ENCODE results near the gene ADPRH. TPM values are rescaled to one million over a fixed set of nuclear protein-coding genes. Genes with fewer than 3 reads are reported as not detected.
A peak's percentile ranks its signal among the peaks of the same experiment; 100 is the strongest.
"Not testable (repeated sequence)": the region's sequence is repeated elsewhere in the genome, so short reads cannot be mapped to it uniquely, and the experiment has no call there.

The ADPRH gene
- total and polyA plus RNA-seq, 9 donors = 4.0 to 10.3 (median 7.9) TPM

- no peaks in the 10 kb centered on the region for H3K27me3 ChIP-seq (ENCODE audit: control insufficient read depth, insufficient read depth, low read length)
- H3K4me1 ChIP-seq (ENCODE audit: control insufficient read depth, insufficient read depth, low read length) = no peaks in the 10 kb centered on the region
- H3K36me3 ChIP-seq (ENCODE audit: control insufficient read depth, insufficient read depth, low read length) = no peaks in the 10 kb centered on the region
- H3K4me3 ChIP-seq (ENCODE audit: low read length) = no peak overlapping the region
- no peak for DNase-seq
- 50% methylated on average over 1 of the region's 3 CpGs for WGBS (ENCODE audit: insufficient coverage)
- no peaks in the 10 kb centered on the region for H3K9me3 ChIP-seq (replicated peaks; ENCODE audit: control insufficient read depth, low read depth, low read length)
- H3K27ac ChIP-seq (ENCODE audit: low read length) = no peak overlapping the region
Measured at GRCh38 chr3:119557877-119558269, 21.4 kb upstream of the ADPRH start.

- WGBS (ENCODE audit: insufficient coverage) = 100% methylated on average over 1 of the region's 9 CpGs
- DNase-seq = no peak
- H3K4me1 ChIP-seq (ENCODE audit: control insufficient read depth, insufficient read depth, low read length) = no peaks in the 10 kb centered on the region
- H3K27me3 ChIP-seq (ENCODE audit: control insufficient read depth, insufficient read depth, low read length) = no peaks in the 10 kb centered on the region
- no peak overlapping the region for H3K4me3 ChIP-seq (ENCODE audit: low read length)
- H3K27ac ChIP-seq (ENCODE audit: low read length) = no peak overlapping the region
- H3K9me3 ChIP-seq (replicated peaks; ENCODE audit: control insufficient read depth, low read depth, low read length) = no peaks in the 10 kb centered on the region
- H3K36me3 ChIP-seq (ENCODE audit: control insufficient read depth, insufficient read depth, low read length) = no peaks in the 10 kb centered on the region
Measured at GRCh38 chr3:119558626-119559317, 20.5 kb upstream of the ADPRH start.

GRCh38 chr3:119559441-119559963 is 19.8 kb upstream of the ADPRH start, which contains the start of gene CD80:
Gene CD80, minus strand, starts transcription at chr3:119559614. Its CDS starts 1,886 bp downstream, at chr3:119557728.
- Histone ChIP-seq H3K4me1 (ENCODE audit: control insufficient read depth, insufficient read depth, low read length) (no peaks in the 10 kb centered on the region), H3K36me3 (ENCODE audit: control insufficient read depth, insufficient read depth, low read length) (no peaks in the 10 kb centered on the region), H3K4me3 (ENCODE audit: low read length) (no peak within 1 kb of the TSS), H3K27ac (ENCODE audit: low read length) (no peak within 1 kb of the TSS), H3K27me3 (ENCODE audit: control insufficient read depth, insufficient read depth, low read length) (no peaks in the 10 kb centered on the region), H3K9me3 (replicated peaks; ENCODE audit: control insufficient read depth, low read depth, low read length) (no peaks in the 10 kb centered on the region)
- whole genome bisulfite sequencing (ENCODE audit: insufficient coverage) = 20% methylated on average over 3 of the region's 7 CpGs
- peak; percentile 39 for DNase-seq

GRCh38 chr3:119560160-119560559 is 19.1 kb upstream of the ADPRH start:
- Histone ChIP-seq H3K27ac (ENCODE audit: low read length) (no peak overlapping the region), H3K36me3 (ENCODE audit: control insufficient read depth, insufficient read depth, low read length) (no peaks in the 10 kb centered on the region), H3K9me3 (replicated peaks; ENCODE audit: control insufficient read depth, low read depth, low read length) (no peaks in the 10 kb centered on the region), H3K27me3 (ENCODE audit: control insufficient read depth, insufficient read depth, low read length) (no peaks in the 10 kb centered on the region), H3K4me3 (ENCODE audit: low read length) (no peak overlapping the region), H3K4me1 (ENCODE audit: control insufficient read depth, insufficient read depth, low read length) (no peaks in the 10 kb centered on the region)
- DNase-seq = no peak
- no CpG with 5 or more reads among the region's 5 CpGs for WGBS (ENCODE audit: insufficient coverage)

- H3K27ac ChIP-seq (ENCODE audit: low read length) = no peak overlapping the region
- 62% methylated on average over 6 of the region's 6 CpGs for WGBS (ENCODE audit: insufficient coverage)
- no peak for DNase-seq
- H3K36me3 ChIP-seq (ENCODE audit: control insufficient read depth, insufficient read depth, low read length) = no peaks in the 10 kb centered on the region
- H3K27me3 ChIP-seq (ENCODE audit: control insufficient read depth, insufficient read depth, low read length) = no peaks in the 10 kb centered on the region
- no peak overlapping the region for H3K4me3 ChIP-seq (ENCODE audit: low read length)
- no peaks in the 10 kb centered on the region for H3K9me3 ChIP-seq (replicated peaks; ENCODE audit: control insufficient read depth, low read depth, low read length)
- H3K4me1 ChIP-seq (ENCODE audit: control insufficient read depth, insufficient read depth, low read length) = no peaks in the 10 kb centered on the region
Measured at GRCh38 chr3:119562307-119562961, 16.9 kb upstream of the ADPRH start.

GRCh38 chr3:119563334-119563733 is 16.0 kb upstream of the ADPRH start:
- not testable (repeated sequence) for H3K4me3 ChIP-seq (ENCODE audit: low read length); H3K9me3 ChIP-seq (replicated peaks; ENCODE audit: control insufficient read depth, low read depth, low read length); H3K36me3 ChIP-seq (ENCODE audit: control insufficient read depth, insufficient read depth, low read length); H3K4me1 ChIP-seq (ENCODE audit: control insufficient read depth, insufficient read depth, low read length); DNase-seq; H3K27me3 ChIP-seq (ENCODE audit: control insufficient read depth, insufficient read depth, low read length); H3K27ac ChIP-seq (ENCODE audit: low read length)
- no CpG with 5 or more reads among the region's 2 CpGs for WGBS (ENCODE audit: insufficient coverage)

- H3K27ac ChIP-seq (ENCODE audit: low read length) = no peak overlapping the region
- DNase-seq = no peak
- H3K4me3 ChIP-seq (ENCODE audit: low read length) = no peak overlapping the region
- H3K27me3 ChIP-seq (ENCODE audit: control insufficient read depth, insufficient read depth, low read length) = no peaks in the 10 kb centered on the region
- no peaks in the 10 kb centered on the region for H3K36me3 ChIP-seq (ENCODE audit: control insufficient read depth, insufficient read depth, low read length)
- H3K9me3 ChIP-seq (replicated peaks; ENCODE audit: control insufficient read depth, low read depth, low read length) = no peaks in the 10 kb centered on the region
- WGBS (ENCODE audit: insufficient coverage) = 96% methylated on average over 4 of the region's 4 CpGs
- H3K4me1 ChIP-seq (ENCODE audit: control insufficient read depth, insufficient read depth, low read length) = peaks cover 5% of the 10 kb centered on the region
Measured at GRCh38 chr3:119569156-119569555, 10.1 kb upstream of the ADPRH start.

- Histone ChIP-seq H3K27ac (ENCODE audit: low read length) (peak overlapping the region; percentile 51), H3K4me3 (ENCODE audit: low read length) (no peak overlapping the region), H3K27me3 (ENCODE audit: control insufficient read depth, insufficient read depth, low read length) (no peaks in the 10 kb centered on the region), H3K4me1 (ENCODE audit: control insufficient read depth, insufficient read depth, low read length) (peaks cover 5% of the 10 kb centered on the region), H3K9me3 (replicated peaks; ENCODE audit: control insufficient read depth, low read depth, low read length) (no peaks in the 10 kb centered on the region), H3K36me3 (ENCODE audit: control insufficient read depth, insufficient read depth, low read length) (no peaks in the 10 kb centered on the region)
- DNase-seq = peak; percentile 59
- 79% methylated on average over 3 of the region's 5 CpGs for WGBS (ENCODE audit: insufficient coverage)
Measured at GRCh38 chr3:119570229-119570628, 9.1 kb upstream of the ADPRH start.

- no peaks in the 10 kb centered on the region for H3K36me3 ChIP-seq (ENCODE audit: control insufficient read depth, insufficient read depth, low read length)
- H3K9me3 ChIP-seq (replicated peaks; ENCODE audit: control insufficient read depth, low read depth, low read length) = no peaks in the 10 kb centered on the region
- DNase-seq = no peak
- H3K27me3 ChIP-seq (ENCODE audit: control insufficient read depth, insufficient read depth, low read length) = no peaks in the 10 kb centered on the region
- H3K4me3 ChIP-seq (ENCODE audit: low read length) = no peak overlapping the region
- no peak overlapping the region for H3K27ac ChIP-seq (ENCODE audit: low read length)
- no CpG with 5 or more reads among the region's 1 CpG for WGBS (ENCODE audit: insufficient coverage)
- H3K4me1 ChIP-seq (ENCODE audit: control insufficient read depth, insufficient read depth, low read length) = peaks cover 5% of the 10 kb centered on the region
Measured at GRCh38 chr3:119571230-119571629, 8.1 kb upstream of the ADPRH start.

- H3K36me3 ChIP-seq (ENCODE audit: control insufficient read depth, insufficient read depth, low read length) = no peaks in the 10 kb centered on the region
- peaks cover 5% of the 10 kb centered on the region for H3K4me1 ChIP-seq (ENCODE audit: control insufficient read depth, insufficient read depth, low read length)
- no peaks in the 10 kb centered on the region for H3K9me3 ChIP-seq (replicated peaks; ENCODE audit: control insufficient read depth, low read depth, low read length)
- H3K4me3 ChIP-seq (ENCODE audit: low read length) = no peak overlapping the region
- DNase-seq = peak; percentile 58
- WGBS (ENCODE audit: insufficient coverage) = 53% methylated on average over 5 of the region's 5 CpGs
- no peaks in the 10 kb centered on the region for H3K27me3 ChIP-seq (ENCODE audit: control insufficient read depth, insufficient read depth, low read length)
- no peak overlapping the region for H3K27ac ChIP-seq (ENCODE audit: low read length)
Measured at GRCh38 chr3:119571688-119572087, 7.6 kb upstream of the ADPRH start.

Measured in muscle of leg (tissue), 11 donors.